Type B pancreatic cell (in vitro differentiated cells): Measurements from ENCODE around the gene PPFIBP1. TPM values are rescaled to one million over a fixed set of nuclear protein-coding genes. Genes with fewer than 3 reads are reported as not detected.

ENCODE experiments used
- DNase-seq: peaks from one replicate; pipeline ENCODE4 v3.0.0; 2021; ENCODE audit warnings: mixed read lengths; ENCODE audit not compliant: unreplicated experiment; ENCODE audit errors: extremely low spot score
- H3K27ac Mint-ChIP-seq: 2 replicates; pipeline ENCODE4 v1.8.0; 2021; ENCODE audit warnings: mild to moderate bottlenecking, mixed read lengths
- H3K27me3 Mint-ChIP-seq: 2 replicates; pipeline ENCODE4 v1.8.0; 2021; ENCODE audit warnings: mixed read lengths
- H3K36me3 Mint-ChIP-seq: 2 replicates; pipeline ENCODE4 v1.8.0; 2021; ENCODE audit warnings: mixed read lengths
- H3K4me1 Mint-ChIP-seq: one replicate; pipeline ENCODE4 v1.8.0; 2021; ENCODE audit warnings: mixed read lengths; ENCODE audit not compliant: unreplicated experiment
- H3K4me3 Mint-ChIP-seq: 2 replicates; pipeline ENCODE4 v1.8.0; 2021; ENCODE audit warnings: mild to moderate bottlenecking, mixed read lengths
- H3K9me3 Mint-ChIP-seq: 2 replicates; pipeline ENCODE4 v1.8.0; 2021; ENCODE audit warnings: mixed read lengths
- CTCF ChIP-seq: fragments of 200-600 bp; sonication (generic); conservative IDR thresholded peaks from 2 replicates; pipeline ENCODE4 v1.5.0; 2021; ENCODE audit warnings: antibody characterized with exemption, mild to moderate bottlenecking
- long read RNA-seq: library from polyadenylated mRNA; unstranded; transcript quantifications from one replicate; pipeline ENCODE4 v2.0.0, GENCODE V29; 2020
- total RNA-seq: library from RNA; stranded (reverse); gene quantifications from 2 replicates; pipeline ENCODE4 v1.2.1, GENCODE V29; 2021; ENCODE audit warnings: low replicate concordance

PPFIBP1 gene
- 68.3 and 118 TPM in 2 replicates for total RNA-seq
- long read RNA-seq, partial matches to known transcripts = 81 of 105 reads
- long read RNA-seq, other reads (novel, unspliced or antisense) = 23 of 105 reads

- peak; percentile 50 for TF ChIP-seq CTCF
These were observed at the start of gene PPFIBP1 for GRCh38 chr12:27523642-27524493. Gene PPFIBP1 (plus strand): TSS chr12:27524206. CDS start chr12:27633397, 109,191 bp downstream.

GRCh38 chr12:27474344-27474743 lies 49.7 kb upstream of the PPFIBP1 start:
- Mint-ChIP-seq H3K36me3 (peaks cover 14% of the 10 kb centered on the region), H3K27me3 (peaks cover 3% of the 10 kb centered on the region), H3K4me3 (no peak overlapping the region), H3K9me3 (peaks cover 4% of the 10 kb centered on the region), H3K4me1 (no peaks in the 10 kb centered on the region), H3K27ac (no peak overlapping the region)
- no peak for TF ChIP-seq CTCF
- no peak for DNase-seq

More at GRCh38 chr12:27523642-27524493, at the start of gene PPFIBP1:
- H3K4me1 Mint-ChIP-seq = peaks cover 14% of the 10 kb centered on the region
- no peaks in the 10 kb centered on the region for H3K9me3 Mint-ChIP-seq
- peak within 1 kb of the TSS; percentile 98 for H3K27ac Mint-ChIP-seq
- peaks cover 15% of the 10 kb centered on the region for H3K36me3 Mint-ChIP-seq
- DNase-seq = peak; percentile 97
- H3K4me3 Mint-ChIP-seq = peak within 1 kb of the TSS; percentile 91
- H3K27me3 Mint-ChIP-seq = peaks cover 17% of the 10 kb centered on the region

- no peaks in the 10 kb centered on the region for H3K4me1 Mint-ChIP-seq
- H3K27ac Mint-ChIP-seq = no peak overlapping the region
- no peak for DNase-seq
- TF ChIP-seq CTCF = no peak
- no peak overlapping the region for H3K4me3 Mint-ChIP-seq
- H3K9me3 Mint-ChIP-seq = peaks cover 4% of the 10 kb centered on the region
- peaks cover 14% of the 10 kb centered on the region for H3K36me3 Mint-ChIP-seq
- peaks cover 3% of the 10 kb centered on the region for H3K27me3 Mint-ChIP-seq
These were observed 47.0 kb upstream of the PPFIBP1 start for GRCh38 chr12:27477049-27477448.

- Mint-ChIP-seq H3K4me3 (no peak overlapping the region), H3K27me3 (peaks cover 3% of the 10 kb centered on the region), H3K27ac (no peak overlapping the region), H3K9me3 (peaks cover 8% of the 10 kb centered on the region), H3K36me3 (peaks cover 18% of the 10 kb centered on the region), H3K4me1 (no peaks in the 10 kb centered on the region)
- DNase-seq = no peak
- TF ChIP-seq CTCF = no peak
These were observed 45.1 kb upstream of the PPFIBP1 start for GRCh38 chr12:27478949-27479348.

GRCh38 chr12:27480016-27480415 lies 44.0 kb upstream of the PPFIBP1 start:
- H3K27ac Mint-ChIP-seq = no peak overlapping the region

More at GRCh38 chr12:27480016-27480415, 44.0 kb upstream of the PPFIBP1 start:
- H3K4me1 Mint-ChIP-seq = no peaks in the 10 kb centered on the region
- no peak for TF ChIP-seq CTCF
- H3K27me3 Mint-ChIP-seq = peaks cover 3% of the 10 kb centered on the region
- no peak overlapping the region for H3K4me3 Mint-ChIP-seq
- H3K36me3 Mint-ChIP-seq = peaks cover 14% of the 10 kb centered on the region
- no peak for DNase-seq
- peaks cover 8% of the 10 kb centered on the region for H3K9me3 Mint-ChIP-seq
